H9 (cell line): ENCODE results near the gene LRRN4CL. TPM values are rescaled to one million over a fixed set of nuclear protein-coding genes. Genes with fewer than 3 reads are reported as not detected.

Experiments used
- DNase-seq: peaks from one replicate; pipeline ENCODE4 v3.0.0-alpha.2; 2017
- H2AFZ ChIP-seq: one replicate; pipeline ENCODE4 v1.6.1; 2013; ENCODE audit warnings: mild to moderate bottlenecking, low read length, control low read depth, moderate library complexity
- H2AK5ac ChIP-seq: 2 replicates; pipeline ENCODE4 v1.6.1; 2013; ENCODE audit warnings: low read length, control low read depth, mixed read lengths; ENCODE audit not compliant: insufficient read length
- H2BK120ac ChIP-seq: one replicate; pipeline ENCODE4 v1.6.1; 2013; ENCODE audit warnings: low read depth, mild to moderate bottlenecking, low read length, control low read depth, inconsistent platforms; ENCODE audit not compliant: poor library complexity, severe bottlenecking
- H2BK12ac ChIP-seq: 2 replicates; pipeline ENCODE4 v1.6.1; 2013; ENCODE audit warnings: low read length, control low read depth, mixed read lengths, low read depth; ENCODE audit not compliant: insufficient read length
- H2BK15ac ChIP-seq: 2 replicates; pipeline ENCODE4 v1.6.1; 2013; ENCODE audit warnings: low read depth, low read length, control low read depth
- H2BK20ac ChIP-seq: one replicate; pipeline ENCODE4 v1.6.1; 2013; ENCODE audit warnings: low read depth, mild to moderate bottlenecking, low read length, control low read depth, inconsistent platforms; ENCODE audit not compliant: poor library complexity, severe bottlenecking
- H2BK5ac ChIP-seq: 2 replicates; pipeline ENCODE4 v1.6.1; 2013; ENCODE audit warnings: low read length, control low read depth, mixed read lengths; ENCODE audit not compliant: insufficient read length
- H3K14ac ChIP-seq: 2 replicates; pipeline ENCODE4 v1.6.1; 2013; ENCODE audit warnings: low read length, control low read depth; ENCODE audit not compliant: insufficient read depth
- H3K18ac ChIP-seq: 2 replicates; pipeline ENCODE4 v1.6.1; 2013; ENCODE audit warnings: low read depth, mild to moderate bottlenecking, mixed read lengths, low read length, control low read depth; ENCODE audit not compliant: insufficient read length
- H3K23ac ChIP-seq: 2 replicates; pipeline ENCODE4 v1.6.1; 2013; ENCODE audit warnings: low read length, control low read depth, mixed read lengths, low read depth; ENCODE audit not compliant: insufficient read length
- H3K23me2 ChIP-seq: 2 replicates; pipeline ENCODE4 v1.6.1; 2013; ENCODE audit warnings: low read depth, mild to moderate bottlenecking, mixed read lengths, low read length, control low read depth; ENCODE audit not compliant: insufficient read length, poor library complexity, severe bottlenecking
- H3K27ac ChIP-seq: 2 replicates; pipeline ENCODE4 v1.5.1; 2013; ENCODE audit warnings: low read length, control low read depth, mixed read lengths, low read depth; ENCODE audit not compliant: insufficient read length
- H3K27me3 ChIP-seq: 2 replicates; pipeline ENCODE4 v1.6.1; 2013; ENCODE audit warnings: low read length, control low read depth, inconsistent platforms; ENCODE audit not compliant: insufficient read depth
- H3K4ac ChIP-seq: 2 replicates; pipeline ENCODE4 v1.6.1; 2013; ENCODE audit warnings: low read depth, mild to moderate bottlenecking, control low read depth, inconsistent platforms, low read length, moderate library complexity
- H3K4me1 ChIP-seq: 2 replicates; pipeline ENCODE4 v1.6.1; 2013; ENCODE audit warnings: low read length, control low read depth, inconsistent platforms; ENCODE audit not compliant: insufficient read depth
- H3K4me2 ChIP-seq: 2 replicates; pipeline ENCODE4 v1.6.1; 2013; ENCODE audit warnings: low read length, control low read depth, mixed read lengths; ENCODE audit not compliant: insufficient read length, insufficient read depth
- H3K56ac ChIP-seq: 2 replicates; pipeline ENCODE4 v1.6.1; 2013; ENCODE audit warnings: low read depth, mild to moderate bottlenecking, mixed read lengths, low read length, control low read depth; ENCODE audit not compliant: insufficient read length
- H3K79me1 ChIP-seq: 2 replicates; pipeline ENCODE4 v1.6.1; 2013; ENCODE audit warnings: low read depth, mild to moderate bottlenecking, moderate library complexity, low read length, control low read depth, inconsistent platforms; ENCODE audit not compliant: insufficient read depth, poor library complexity, severe bottlenecking
- H3K79me2 ChIP-seq: 2 replicates; pipeline ENCODE4 v1.6.1; 2013; ENCODE audit warnings: low read length, control low read depth, inconsistent platforms; ENCODE audit not compliant: insufficient read depth
- H3K9ac ChIP-seq: 2 replicates; pipeline ENCODE4 v1.6.1; 2013; ENCODE audit warnings: low read length, control low read depth, mixed read lengths; ENCODE audit not compliant: insufficient read length; ENCODE audit errors: extremely low read depth
- H3K9me3 ChIP-seq: one replicate; pipeline ENCODE4 v1.6.1; 2013; ENCODE audit warnings: low read depth, low read length, inconsistent platforms; ENCODE audit not compliant: control insufficient read depth
- H3T11ph ChIP-seq: one replicate; pipeline ENCODE4 v1.6.1; 2013; ENCODE audit warnings: mild to moderate bottlenecking, low read length, control low read depth, inconsistent platforms
- H4K20me1 ChIP-seq: one replicate; pipeline ENCODE4 v1.6.1; 2013; ENCODE audit not compliant: control insufficient read depth, insufficient read length, insufficient read depth
- H4K5ac ChIP-seq: 2 replicates; pipeline ENCODE4 v1.6.1; 2013; ENCODE audit warnings: low read depth, mild to moderate bottlenecking, mixed read lengths, low read length, control low read depth; ENCODE audit not compliant: insufficient read length
- H4K8ac ChIP-seq: replicated peaks from 2 replicates; pipeline ENCODE4 v1.6.1; 2013; ENCODE audit warnings: low read length, control low read depth, mixed read lengths, low read depth; ENCODE audit not compliant: insufficient read length
- H4K91ac ChIP-seq: 2 replicates; pipeline ENCODE4 v1.6.1; 2013; ENCODE audit warnings: low read depth, mild to moderate bottlenecking, moderate library complexity, mixed read lengths, low read length, control low read depth; ENCODE audit not compliant: insufficient read length
- H3K27ac Mint-ChIP-seq, 3 experiments: 2 replicates in 2 of 3; 3 replicates in 1 of 3; pipeline ENCODE4 v1.8.0; 2020 to 2021; ENCODE audit warnings: mixed read lengths in 3 of 3, mild to moderate bottlenecking in 1 of 3, moderate library complexity in 1 of 3
- H3K27me3 Mint-ChIP-seq: 2 replicates; pipeline ENCODE4 v1.8.0; 2021; ENCODE audit warnings: low read depth, mild to moderate bottlenecking, moderate library complexity, mixed read lengths
- H3K36me3 Mint-ChIP-seq, 3 experiments: 2 replicates in 2 of 3; 3 replicates in 1 of 3; pipeline ENCODE4 v1.8.0; 2020 to 2021; ENCODE audit warnings: low read depth in 3 of 3, mixed read lengths in 3 of 3; ENCODE audit not compliant: insufficient read depth in 1 of 3
- H3K4me1 Mint-ChIP-seq, 2 experiments: 2 replicates each; pipeline ENCODE4 v1.8.0; 2020; ENCODE audit warnings: mixed read lengths in 2 of 2
- H3K4me3 Mint-ChIP-seq, 2 experiments: 2 replicates in 1 of 2; 3 replicates in 1 of 2; pipeline ENCODE4 v1.8.0; 2020 to 2021; ENCODE audit warnings: mild to moderate bottlenecking in 2 of 2, mixed read lengths in 2 of 2, moderate library complexity in 1 of 2
- H3K9me3 Mint-ChIP-seq, 2 experiments: 2 replicates in 1 of 2; 3 replicates in 1 of 2; pipeline ENCODE4 v1.8.0; 2020; ENCODE audit warnings: mild to moderate bottlenecking in 2 of 2, mixed read lengths in 2 of 2, moderate library complexity in 1 of 2
- WGBS: extraction: QIAGEN DNeasy Blood & Tissue Kit; methylation state at CpG from one replicate; pipeline ENCODE4 v1.1.7; 2013; ENCODE audit warnings: missing lambda C conversion rate, low lambda C conversion rate, mixed read lengths; ENCODE audit not compliant: insufficient read length; ENCODE audit errors: extremely low coverage; 5-methylcytosine and 5-hydroxymethylcytosine counted together
- total RNA-seq: library from RNA; stranded (reverse); gene quantifications from 2 replicates; pipeline ENCODE4 v1.2.1, GENCODE V29; 2021
- TF ChIP-seq, protein P1 (sequence below): fragments of 200-600 bp; sonication (generic); conservative IDR thresholded peaks from 3 replicates; pipeline ENCODE4 v1.8.0; 2021; ENCODE audit warnings: antibody characterized with exemption, mild to moderate bottlenecking

LRRN4CL gene
- total RNA-seq, 1 experiment from 2014 or later = 0.59 TPM

DNA sequence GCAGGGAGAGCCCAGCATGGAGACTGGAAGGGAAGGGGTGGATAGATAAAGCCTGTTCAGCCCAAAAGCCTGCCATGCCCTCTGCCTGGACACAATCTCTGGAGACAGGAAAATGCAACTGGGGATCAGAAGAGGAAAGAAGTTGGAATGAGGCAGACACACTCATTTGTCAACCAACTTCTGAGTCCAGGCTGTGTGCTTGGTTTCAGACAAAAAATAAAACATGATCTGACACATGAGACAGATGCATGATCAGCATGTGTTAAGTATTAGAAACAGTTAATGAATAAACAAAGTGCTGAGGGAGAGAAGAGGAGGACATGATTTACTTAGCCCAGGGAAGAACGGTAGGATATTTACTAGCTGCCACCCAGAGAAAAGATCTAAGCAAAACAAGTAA is 839 bp downstream of the LRRN4CL start:
- Histone ChIP-seq H3K9me3 (no peaks in the 10 kb centered on the region), H3K18ac (no peak overlapping the region), H2BK20ac (no peak overlapping the region), H3K23ac (no peak overlapping the region), H4K8ac (no peak overlapping the region), H4K91ac (no peak overlapping the region), H3K56ac (no peak overlapping the region), H2BK15ac (no peak overlapping the region), H3T11ph (no peak overlapping the region), H4K20me1 (no peaks in the 10 kb centered on the region), H2BK12ac (no peak overlapping the region), H3K27ac (no peak overlapping the region), H3K27me3 (no peaks in the 10 kb centered on the region), H3K79me1 (no peaks in the 10 kb centered on the region), H2AK5ac (no peak overlapping the region), H3K14ac (no peak overlapping the region), H3K23me2 (no peaks in the 10 kb centered on the region), H3K4me1 (no peaks in the 10 kb centered on the region), H3K4me2 (no peak overlapping the region), H4K5ac (no peak overlapping the region), H2BK120ac (no peak overlapping the region), H3K79me2 (no peaks in the 10 kb centered on the region), H2BK5ac (no peak overlapping the region), H3K9ac (no peak overlapping the region), H3K4ac (no peak overlapping the region), H2AFZ (no peak overlapping the region)
- H3K4me1 Mint-ChIP-seq = peaks cover 0 to 10% of the 10 kb centered on the region in 2 experiments; a peak in 3 of 4 replicates
- no peaks in the 10 kb centered on the region; a peak in 1 of 5 replicates for H3K9me3 Mint-ChIP-seq
- peak overlapping the region in 1 of 3 experiments; percentile 38; a peak in 2 of 7 replicates for H3K27ac Mint-ChIP-seq
- no CpG with 5 or more reads among the region's 1 CpG for WGBS
- H3K4me3 Mint-ChIP-seq = no peak overlapping the region
- TF ChIP-seq, protein P1, sequence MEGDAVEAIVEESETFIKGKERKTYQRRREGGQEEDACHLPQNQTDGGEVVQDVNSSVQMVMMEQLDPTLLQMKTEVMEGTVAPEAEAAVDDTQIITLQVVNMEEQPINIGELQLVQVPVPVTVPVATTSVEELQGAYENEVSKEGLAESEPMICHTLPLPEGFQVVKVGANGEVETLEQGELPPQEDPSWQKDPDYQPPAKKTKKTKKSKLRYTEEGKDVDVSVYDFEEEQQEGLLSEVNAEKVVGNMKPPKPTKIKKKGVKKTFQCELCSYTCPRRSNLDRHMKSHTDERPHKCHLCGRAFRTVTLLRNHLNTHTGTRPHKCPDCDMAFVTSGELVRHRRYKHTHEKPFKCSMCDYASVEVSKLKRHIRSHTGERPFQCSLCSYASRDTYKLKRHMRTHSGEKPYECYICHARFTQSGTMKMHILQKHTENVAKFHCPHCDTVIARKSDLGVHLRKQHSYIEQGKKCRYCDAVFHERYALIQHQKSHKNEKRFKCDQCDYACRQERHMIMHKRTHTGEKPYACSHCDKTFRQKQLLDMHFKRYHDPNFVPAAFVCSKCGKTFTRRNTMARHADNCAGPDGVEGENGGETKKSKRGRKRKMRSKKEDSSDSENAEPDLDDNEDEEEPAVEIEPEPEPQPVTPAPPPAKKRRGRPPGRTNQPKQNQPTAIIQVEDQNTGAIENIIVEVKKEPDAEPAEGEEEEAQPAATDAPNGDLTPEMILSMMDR = no peak
- peaks cover 9 to 29% (median 28%) of the 10 kb centered on the region in 3 experiments; a peak in 5 of 7 replicates for H3K36me3 Mint-ChIP-seq
- DNase-seq = no peak
- H3K27me3 Mint-ChIP-seq = no peaks in the 10 kb centered on the region
